Smooth muscle cell (in vitro differentiated cells): ENCODE results near the gene PIGQ. TPM values are rescaled to one million over a fixed set of nuclear protein-coding genes. Genes with fewer than 3 reads are reported as not detected.

ENCODE experiments used
- DNase-seq: peaks from one replicate; lab custom pipeline; 2025; ENCODE audit not compliant: unreplicated experiment; lab: John Stamatoyannopoulos, UW
- H2AFZ ChIP-seq: fragments of 200-600 bp; sonication (generic); 2 replicates; pipeline ENCODE4 v1.6.0; 2016; ENCODE audit warnings: antibody characterized with exemption, low read depth, mild to moderate bottlenecking
- H3F3A ChIP-seq: fragments of 200-600 bp; sonication (generic); 2 replicates; pipeline ENCODE4 v1.6.0; 2017; ENCODE audit warnings: antibody characterized with exemption, low read depth
- H3K27ac ChIP-seq: fragments of 200-600 bp; sonication (generic); 2 replicates; pipeline ENCODE4 v1.5.1; 2016; ENCODE audit warnings: low read depth, mild to moderate bottlenecking
- H3K27me3 ChIP-seq: fragments of 200-600 bp; sonication (generic); 2 replicates; pipeline ENCODE4 v1.6.1; 2016; ENCODE audit warnings: low read depth, mild to moderate bottlenecking
- H3K36me3 ChIP-seq: fragments of 200-600 bp; sonication (generic); 2 replicates; pipeline ENCODE4 v1.5.1; 2016; ENCODE audit warnings: low read depth
- H3K4me1 ChIP-seq: fragments of 200-600 bp; sonication (generic); 2 replicates; pipeline ENCODE4 v1.5.1; 2016; ENCODE audit warnings: low read depth
- H3K4me2 ChIP-seq: fragments of 200-600 bp; sonication (generic); 2 replicates; pipeline ENCODE4 v1.6.0; 2016; ENCODE audit warnings: mild to moderate bottlenecking
- H3K4me3 ChIP-seq: fragments of 200-600 bp; sonication (generic); 2 replicates; pipeline ENCODE4 v1.5.1; 2016; ENCODE audit warnings: mild to moderate bottlenecking
- H3K79me2 ChIP-seq: fragments of 200-600 bp; sonication (generic); 2 replicates; pipeline ENCODE4 v1.6.0; 2016; ENCODE audit warnings: low read depth, mild to moderate bottlenecking
- H3K9ac ChIP-seq: fragments of 200-600 bp; sonication (generic); 2 replicates; pipeline ENCODE4 v1.6.0; 2016; ENCODE audit warnings: low read depth
- H3K9me3 ChIP-seq: fragments of 200-600 bp; sonication (generic); replicated peaks from 2 replicates; pipeline ENCODE4 v1.5.1; 2016; ENCODE audit warnings: low read depth
- H4K20me1 ChIP-seq: fragments of 200-600 bp; sonication (generic); 2 replicates; pipeline ENCODE4 v1.6.0; 2016; ENCODE audit warnings: low read depth
- WGBS: methylation state at CpG from one replicate; pipeline ENCODE4 v1.1.7; 2016; ENCODE audit warnings: low lambda C conversion rate; 5-methylcytosine and 5-hydroxymethylcytosine counted together
- polyA plus RNA-seq: library from polyadenylated mRNA; unstranded; fragments of >200 nt; fragmentation: Nextera tagmentation; extraction: Ambion mirVana; gene quantifications from 2 replicates; pipeline ENCODE4 v1.2.1, GENCODE V29; 2016
- total RNA-seq: library from RNA; depleted of rRNA; stranded (reverse); fragments of >200 nt; gene quantifications from 2 replicates; pipeline ENCODE4 v1.2.3, GENCODE V29; 2014
- TF ChIP-seq, protein P1 (sequence below): fragments of 200-600 bp; sonication (generic); IDR thresholded peaks from 2 replicates; pipeline ENCODE4 v1.5.1; 2017; ENCODE audit warnings: borderline replicate concordance, mild to moderate bottlenecking, antibody characterized with exemption; ENCODE audit not compliant: insufficient read depth, poor library complexity, severe bottlenecking

Gene PIGQ
- total and polyA plus RNA-seq, 2 experiments from 2014 or later: 21.0 to 45.7 TPM

DNA sequence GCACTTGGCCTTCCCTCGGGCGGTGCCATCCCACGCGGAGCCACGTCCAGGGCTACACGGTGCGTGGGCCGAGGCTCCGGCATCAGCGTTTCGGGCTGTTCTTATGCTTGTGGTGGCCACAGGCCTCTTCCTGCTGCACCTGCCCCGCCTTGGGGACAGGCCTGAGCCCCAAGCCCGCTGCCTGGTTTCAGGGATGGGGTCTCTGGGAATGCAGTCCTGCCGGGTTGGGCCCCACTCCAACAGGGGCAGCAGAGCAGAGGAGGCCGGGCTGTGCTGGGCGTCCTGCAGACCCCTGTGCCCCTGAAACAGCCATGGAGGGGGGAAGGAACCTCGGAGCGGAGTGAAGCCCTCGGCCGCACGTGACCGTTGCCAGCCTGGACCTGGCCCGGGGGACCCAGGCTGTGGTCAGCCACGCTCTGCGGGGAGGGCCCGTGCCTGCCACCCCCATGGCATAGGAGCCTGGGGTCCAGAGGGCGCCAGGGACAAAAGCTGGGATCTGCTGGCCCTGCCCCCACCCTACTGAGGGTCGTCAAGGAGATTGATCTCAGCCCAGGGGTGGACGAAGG is 60.6 kb downstream of the PIGQ start:
- TF ChIP-seq, protein P1, sequence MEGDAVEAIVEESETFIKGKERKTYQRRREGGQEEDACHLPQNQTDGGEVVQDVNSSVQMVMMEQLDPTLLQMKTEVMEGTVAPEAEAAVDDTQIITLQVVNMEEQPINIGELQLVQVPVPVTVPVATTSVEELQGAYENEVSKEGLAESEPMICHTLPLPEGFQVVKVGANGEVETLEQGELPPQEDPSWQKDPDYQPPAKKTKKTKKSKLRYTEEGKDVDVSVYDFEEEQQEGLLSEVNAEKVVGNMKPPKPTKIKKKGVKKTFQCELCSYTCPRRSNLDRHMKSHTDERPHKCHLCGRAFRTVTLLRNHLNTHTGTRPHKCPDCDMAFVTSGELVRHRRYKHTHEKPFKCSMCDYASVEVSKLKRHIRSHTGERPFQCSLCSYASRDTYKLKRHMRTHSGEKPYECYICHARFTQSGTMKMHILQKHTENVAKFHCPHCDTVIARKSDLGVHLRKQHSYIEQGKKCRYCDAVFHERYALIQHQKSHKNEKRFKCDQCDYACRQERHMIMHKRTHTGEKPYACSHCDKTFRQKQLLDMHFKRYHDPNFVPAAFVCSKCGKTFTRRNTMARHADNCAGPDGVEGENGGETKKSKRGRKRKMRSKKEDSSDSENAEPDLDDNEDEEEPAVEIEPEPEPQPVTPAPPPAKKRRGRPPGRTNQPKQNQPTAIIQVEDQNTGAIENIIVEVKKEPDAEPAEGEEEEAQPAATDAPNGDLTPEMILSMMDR: no peak
- H3K4me2 ChIP-seq: peak overlapping the region; percentile 48
- H3F3A ChIP-seq: peaks cover 8% of the 10 kb centered on the region
- H4K20me1 ChIP-seq: peaks cover 11% of the 10 kb centered on the region
- no peaks in the 10 kb centered on the region for H3K9me3 ChIP-seq
- H3K4me3 ChIP-seq: no peak overlapping the region
- no peaks in the 10 kb centered on the region for H3K36me3 ChIP-seq
- WGBS: 60% methylated on average over 27 of the region's 29 CpGs
- DNase-seq: no peak
- H3K79me2 ChIP-seq: peaks cover 4% of the 10 kb centered on the region
- no peak overlapping the region for H3K27ac ChIP-seq
- no peak overlapping the region for H3K9ac ChIP-seq
- no peaks in the 10 kb centered on the region for H3K27me3 ChIP-seq
- peaks cover 25% of the 10 kb centered on the region for H3K4me1 ChIP-seq
- H2AFZ ChIP-seq: no peak overlapping the region

DNA sequence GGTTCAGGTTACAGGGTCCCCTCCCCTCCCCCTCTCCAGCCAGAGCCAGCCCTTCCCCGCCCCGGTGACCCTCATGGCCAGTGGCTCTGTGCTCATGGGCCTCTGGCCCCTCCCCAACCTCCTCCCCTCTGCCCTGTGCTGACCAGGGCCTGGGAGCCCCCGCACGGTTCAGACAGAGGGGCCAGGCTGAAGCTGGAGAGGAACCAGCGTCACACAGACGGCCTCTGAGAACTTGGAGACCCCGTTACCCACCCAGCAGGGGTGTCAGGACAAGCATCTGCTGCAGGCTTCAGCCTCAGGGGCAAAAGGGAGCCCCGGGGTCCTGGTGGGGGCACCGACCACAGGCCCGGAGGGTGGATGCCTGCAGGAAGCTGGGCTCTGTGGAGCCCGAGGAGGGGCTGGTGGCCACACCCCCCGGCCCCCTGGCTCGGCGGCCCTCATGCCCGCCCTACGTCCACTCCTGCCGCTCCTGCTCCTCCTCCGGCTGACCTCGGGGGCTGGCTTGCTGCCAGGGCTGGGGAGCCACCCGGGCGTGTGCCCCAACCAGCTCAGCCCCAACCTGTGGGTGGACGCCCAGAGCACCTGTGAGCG is 61.1 kb downstream of the PIGQ start, which contains the start of gene WFIKKN1:
Gene WFIKKN1, plus strand, starts transcription at position 171 of the 591 bp plus-strand sequence. Its CDS starts 269 bp downstream, at position 440.
- H3K4me2 ChIP-seq: peak within 1 kb of the TSS; percentile 48
- peaks cover 11% of the 10 kb centered on the region for H4K20me1 ChIP-seq
- no peak for DNase-seq
- H3K9ac ChIP-seq: no peak within 1 kb of the TSS
- H3K4me3 ChIP-seq: no peak within 1 kb of the TSS
- peak within 1 kb of the TSS; percentile 15 for H3K27ac ChIP-seq
- TF ChIP-seq, protein P1: no peak
- no peak within 1 kb of the TSS for H2AFZ ChIP-seq
- WGBS: 21% methylated on average over 22 of the region's 23 CpGs
- H3K27me3 ChIP-seq: no peaks in the 10 kb centered on the region
- H3F3A ChIP-seq: peaks cover 8% of the 10 kb centered on the region
- no peaks in the 10 kb centered on the region for H3K9me3 ChIP-seq
- H3K36me3 ChIP-seq: no peaks in the 10 kb centered on the region
- H3K79me2 ChIP-seq: peaks cover 10% of the 10 kb centered on the region
- peaks cover 25% of the 10 kb centered on the region for H3K4me1 ChIP-seq

DNA sequence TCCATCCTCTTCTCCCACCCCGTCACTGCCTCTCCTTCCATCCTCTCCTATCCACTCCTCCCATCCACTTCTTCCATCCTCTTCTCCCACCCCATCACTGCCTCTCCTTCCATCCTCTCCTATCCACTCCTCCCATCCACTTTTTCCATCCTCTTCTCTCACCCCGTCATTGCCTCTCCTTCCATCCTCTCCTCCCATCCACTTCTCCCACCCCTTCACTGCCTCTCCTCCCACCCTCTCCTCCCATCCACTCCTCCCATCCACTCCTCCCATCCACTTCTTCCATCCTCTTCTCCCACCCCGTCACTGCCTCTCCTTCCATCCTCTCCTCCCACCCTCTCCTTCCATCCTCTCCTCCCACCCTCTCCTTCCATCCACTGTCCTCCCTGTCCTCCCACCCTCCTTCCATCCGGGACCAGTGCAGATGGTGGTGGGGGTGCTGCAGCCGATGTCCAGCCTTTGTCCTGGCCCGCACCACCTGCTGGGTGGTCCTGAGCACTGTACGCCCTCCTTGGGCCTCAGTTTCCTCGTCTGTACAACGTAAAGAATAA is 62.1 kb downstream of the PIGQ start:
- no peak overlapping the region for H2AFZ ChIP-seq
- H3K9ac ChIP-seq: no peak overlapping the region
- no peak overlapping the region for H3K4me2 ChIP-seq
- H3K27ac ChIP-seq: no peak overlapping the region
- H4K20me1 ChIP-seq: peaks cover 11% of the 10 kb centered on the region
- no peaks in the 10 kb centered on the region for H3K36me3 ChIP-seq
- no peak overlapping the region for H3K4me3 ChIP-seq
- peaks cover 10% of the 10 kb centered on the region for H3K79me2 ChIP-seq
- peaks cover 8% of the 10 kb centered on the region for H3F3A ChIP-seq
- no peaks in the 10 kb centered on the region for H3K27me3 ChIP-seq
- 85% methylated on average over 7 of the region's 9 CpGs for WGBS
- TF ChIP-seq, protein P1: no peak
- H3K4me1 ChIP-seq: peaks cover 25% of the 10 kb centered on the region
- DNase-seq: no peak
- no peaks in the 10 kb centered on the region for H3K9me3 ChIP-seq
